Hypothalamus (tissue), 51 donors: Measurements from ENCODE around the gene C5.
A peak's percentile ranks its signal among the peaks of the same experiment; 100 is the strongest.

ENCODE experiments used
- DNase-seq, 51 donors: peaks; one replicate each; lab custom pipeline; 2025; lab: John Stamatoyannopoulos, UW

C5 gene

GRCh38 chr9:120927269-120928014 lies 122.6 kb downstream of the C5 start:
- no peak for DNase-seq

GRCh38 chr9:120926397-120926928 lies 123.6 kb downstream of the C5 start, which contains the start of gene TRAF1:
Gene TRAF1 (minus strand): TSS chr9:120926796. CDS start chr9:120926075, 721 bp downstream.
- DNase-seq: no peak

GRCh38 chr9:120925535-120926396 lies 124.3 kb downstream of the C5 start:
- DNase-seq: no peak

GRCh38 chr9:120924698-120925534 lies 125.2 kb downstream of the C5 start:
- DNase-seq: no peak

GRCh38 chr9:120923620-120924328 lies 126.3 kb downstream of the C5 start:
- DNase-seq: no peak

GRCh38 chr9:120922404-120923195 lies 127.5 kb downstream of the C5 start:
- DNase-seq: no peak

- DNase-seq: no peak
These were observed 128.4 kb downstream of the C5 start for GRCh38 chr9:120921661-120922181.

- no peak for DNase-seq
These were observed 129.3 kb downstream of the C5 start for GRCh38 chr9:120920806-120921178.

GRCh38 chr9:120919843-120920805 lies 130.0 kb downstream of the C5 start:
- DNase-seq: no peak

- peak in 1 of 51 donors; percentile 11 for DNase-seq
These were observed 130.9 kb downstream of the C5 start for GRCh38 chr9:120918931-120919842.

GRCh38 chr9:120917929-120918762 lies 131.9 kb downstream of the C5 start:
- no peak for DNase-seq

GRCh38 chr9:120916991-120917880 lies 132.8 kb downstream of the C5 start:
- no peak for DNase-seq

GRCh38 chr9:120916588-120916987 lies 133.5 kb downstream of the C5 start:
- peak in 29 of 51 donors; percentile 14 to 85 (median 38) for DNase-seq

- peak in 3 of 51 donors; percentile 12 to 59 (median 14) for DNase-seq
These were observed 134.1 kb downstream of the C5 start for GRCh38 chr9:120915854-120916470.
